Activated T-helper 2 cell treated with anti-CD3 and anti-CD28 coated beads, Interferon-gamma antibody, Interleukin-2, Interleukin-4, amounts not matched to agents 10 μg/mL and 5 μg/mL and 100 μg/mL, durations not matched to agents 14 hours and 24 hours and 36 hours (primary cell): ENCODE results near the gene GTPBP2. TPM values are rescaled to one million over a fixed set of nuclear protein-coding genes. Genes with fewer than 3 reads are reported as not detected.
A peak's percentile ranks its signal among the peaks of the same experiment; 100 is the strongest.
"Not testable (repeated sequence)": the region's sequence is repeated elsewhere in the genome, so short reads cannot be mapped to it uniquely, and the experiment has no call there.

Source experiments
- DNase-seq: peaks from one replicate; pipeline ENCODE4 v3.0.0; 2021; ENCODE audit warnings: low spot score
- H3K27ac Mint-ChIP-seq: one replicate; pipeline ENCODE4 v1.8.0; 2021; ENCODE audit warnings: mixed read lengths
- H3K27me3 Mint-ChIP-seq: one replicate; pipeline ENCODE4 v1.8.0; 2021; ENCODE audit warnings: low read depth, mixed read lengths
- H3K36me3 Mint-ChIP-seq: one replicate; pipeline ENCODE4 v1.8.0; 2021; ENCODE audit warnings: low read depth, mixed read lengths
- H3K4me1 Mint-ChIP-seq: one replicate; pipeline ENCODE4 v1.8.0; 2021; ENCODE audit warnings: low read depth, mixed read lengths
- H3K4me3 Mint-ChIP-seq: one replicate; pipeline ENCODE4 v1.8.0; 2021; ENCODE audit warnings: low read depth, mild to moderate bottlenecking, moderate library complexity, mixed read lengths
- H3K9me3 Mint-ChIP-seq: one replicate; pipeline ENCODE4 v1.8.0; 2021; ENCODE audit warnings: mixed read lengths
- intact Hi-C: fragments of 100-400 bp; cut with micrococcal nuclease; formaldehyde crosslinking; loops from one replicate; pipeline ENCODE4 v1.15.1; 2023
- total RNA-seq: library from RNA; stranded (reverse); gene quantifications from 2 replicates; pipeline ENCODE4 v1.2.3, GENCODE V29; 2022

The GTPBP2 gene
- total RNA-seq, 1 donor from 2014 or later = 71.7 TPM

DNA sequence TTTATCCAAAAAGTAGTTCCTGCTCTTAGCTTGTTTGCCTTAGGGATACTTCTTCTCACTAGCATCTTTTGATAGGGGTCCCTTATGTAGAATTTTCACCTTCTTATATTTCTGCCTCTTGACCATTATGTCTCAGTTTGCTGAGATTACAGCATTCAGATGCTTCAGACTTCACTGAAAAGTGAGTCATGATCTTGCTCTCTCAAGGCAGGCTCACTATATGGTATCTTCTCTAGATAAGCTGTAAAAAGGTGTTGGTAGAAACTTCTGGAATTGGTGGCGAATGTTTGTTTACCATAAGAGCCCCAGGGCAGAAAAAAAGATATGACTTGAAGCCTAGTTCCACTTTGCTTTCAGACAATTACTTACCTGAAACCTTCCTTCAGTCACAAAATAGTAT, 19.7 kb downstream of the GTPBP2 start:
- peaks cover 57% of the 10 kb centered on the region for H3K36me3 Mint-ChIP-seq
- intact Hi-C loops = no loop called here
- H3K4me1 Mint-ChIP-seq = peaks cover 4% of the 10 kb centered on the region
- H3K27ac Mint-ChIP-seq = no peak overlapping the region
- H3K27me3 Mint-ChIP-seq = no peaks in the 10 kb centered on the region
- H3K9me3 Mint-ChIP-seq = no peaks in the 10 kb centered on the region
- DNase-seq = no peak
- H3K4me3 Mint-ChIP-seq = no peak overlapping the region

DNA sequence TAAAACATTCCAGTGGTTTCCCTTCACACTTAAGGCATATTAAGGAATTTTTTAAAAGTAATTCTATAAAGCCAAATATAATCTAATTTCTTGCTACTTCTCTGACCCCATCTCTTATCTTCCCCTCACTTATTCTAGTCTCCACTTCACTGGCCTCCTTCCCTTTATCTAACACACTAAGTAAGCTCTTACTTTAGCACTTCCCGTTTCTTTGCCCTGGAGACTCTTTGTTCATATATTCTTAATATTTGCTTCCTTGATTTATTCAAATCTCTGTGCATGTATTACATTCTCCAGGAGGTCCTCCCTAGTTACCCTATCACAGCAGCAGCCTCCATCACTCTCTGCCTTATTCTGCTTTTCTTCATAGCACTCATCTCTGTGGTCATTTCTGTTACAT, 20.3 kb downstream of the GTPBP2 start:
- Mint-ChIP-seq H3K9me3 (no peaks in the 10 kb centered on the region), H3K4me1 (peaks cover 4% of the 10 kb centered on the region), H3K27me3 (no peaks in the 10 kb centered on the region), H3K27ac (no peak overlapping the region), H3K36me3 (peaks cover 58% of the 10 kb centered on the region), H3K4me3 (no peak overlapping the region)
- no peak for DNase-seq
- intact Hi-C loops = loop anchor here (1.0 kb wide), 1 partner anchor 470 kb away; no protein-coding TSS in a partner anchor

DNA sequence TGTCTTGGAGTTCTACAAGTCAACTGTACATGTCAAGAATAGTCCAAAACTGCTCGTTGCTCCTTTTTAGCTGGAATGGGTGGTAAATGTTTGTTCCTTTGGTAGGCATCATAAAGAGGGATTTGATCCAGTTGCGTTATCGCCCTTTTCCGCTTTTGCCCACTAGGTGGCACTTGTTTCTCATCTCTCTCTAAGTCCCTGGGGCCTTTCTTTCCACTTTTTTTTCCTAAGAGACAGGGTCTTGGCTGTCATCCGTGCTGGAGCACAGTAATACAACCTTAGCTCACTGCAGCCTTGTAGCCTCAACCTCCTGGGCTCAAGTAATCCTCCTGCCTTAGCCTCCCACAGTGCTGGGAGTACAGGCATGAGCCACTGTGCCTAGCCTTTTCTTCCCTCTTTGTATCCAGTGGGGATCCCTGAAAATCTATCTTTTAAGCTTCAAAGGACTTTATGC, 20.7 kb downstream of the GTPBP2 start:
- no peaks in the 10 kb centered on the region for H3K9me3 Mint-ChIP-seq
- intact Hi-C loops = loop anchor here (1.0 kb wide), 1 partner anchor 471 kb away; no protein-coding TSS in a partner anchor
- no peak overlapping the region for H3K27ac Mint-ChIP-seq
- H3K4me3 Mint-ChIP-seq = no peak overlapping the region
- DNase-seq = no peak
- peaks cover 4% of the 10 kb centered on the region for H3K4me1 Mint-ChIP-seq
- peaks cover 58% of the 10 kb centered on the region for H3K36me3 Mint-ChIP-seq
- H3K27me3 Mint-ChIP-seq = no peaks in the 10 kb centered on the region

DNA sequence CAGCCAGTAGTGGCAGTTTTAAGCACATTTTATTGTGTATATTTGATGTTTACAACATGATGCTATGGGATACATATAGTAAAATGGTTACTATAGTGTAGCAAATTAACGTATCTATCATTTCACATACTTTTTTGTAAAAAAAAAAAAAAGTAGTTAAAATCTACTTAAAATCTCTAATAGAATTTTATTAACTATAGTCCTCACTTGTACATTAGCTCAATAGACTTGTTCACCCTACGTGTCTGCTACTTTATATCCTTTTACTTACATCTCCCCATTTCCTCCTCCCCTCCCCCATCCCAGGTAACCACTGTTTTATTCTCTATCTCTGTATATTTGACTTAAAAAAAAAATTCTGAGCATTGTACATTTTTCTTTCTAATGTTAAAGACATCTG, 23.0 kb downstream of the GTPBP2 start:
- Mint-ChIP-seq H3K27me3 (no peaks in the 10 kb centered on the region), H3K9me3 (no peaks in the 10 kb centered on the region), H3K4me3 (no peak overlapping the region), H3K36me3 (peaks cover 63% of the 10 kb centered on the region), H3K27ac (no peak overlapping the region), H3K4me1 (peaks cover 4% of the 10 kb centered on the region)
- DNase-seq = no peak
- intact Hi-C loops = no loop called here

DNA sequence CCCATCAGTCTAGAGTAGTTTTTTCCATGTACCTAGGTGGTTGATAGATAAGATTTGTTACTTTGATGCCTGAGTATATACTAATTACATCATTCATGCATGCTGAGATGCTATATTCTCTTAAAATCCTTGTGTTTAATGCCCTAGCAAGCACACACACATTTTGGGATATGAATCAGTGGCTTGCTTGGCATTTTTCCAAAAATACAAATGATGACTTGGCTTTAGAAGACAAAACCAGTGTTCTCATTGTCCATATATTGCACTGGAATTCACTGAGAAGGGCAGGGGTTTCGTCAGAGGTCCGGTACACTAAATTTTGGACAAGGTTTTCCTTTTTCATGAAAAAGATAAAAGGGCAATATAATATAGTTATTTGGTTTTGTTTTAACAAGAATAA, 24.9 kb downstream of the GTPBP2 start:
- Mint-ChIP-seq H3K27me3 (no peaks in the 10 kb centered on the region), H3K9me3 (no peaks in the 10 kb centered on the region), H3K4me3 (no peak overlapping the region), H3K4me1 (peaks cover 2% of the 10 kb centered on the region), H3K36me3 (peaks cover 73% of the 10 kb centered on the region), H3K27ac (no peak overlapping the region)
- DNase-seq = no peak
- intact Hi-C loops = no loop called here

DNA sequence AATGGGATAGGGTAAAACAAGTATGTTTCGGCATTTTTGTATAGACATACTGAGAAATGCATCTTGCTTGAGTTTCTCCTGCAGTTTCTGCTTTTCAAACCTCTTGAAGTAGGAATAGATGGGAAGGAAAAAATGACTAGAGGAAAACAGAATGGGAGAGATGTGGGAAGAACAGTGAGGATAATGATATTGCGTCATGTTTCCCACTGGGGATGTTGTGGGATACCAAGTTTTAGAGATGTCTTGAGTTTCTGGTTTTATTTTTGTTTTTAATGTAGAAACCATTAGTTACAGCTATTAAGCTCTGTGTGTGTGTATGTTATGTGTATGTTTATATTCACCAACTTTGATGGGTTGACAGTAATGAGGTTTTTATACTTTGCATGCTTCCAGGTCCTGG, 28.5 kb downstream of the GTPBP2 start:
- Mint-ChIP-seq H3K4me1 (no peaks in the 10 kb centered on the region), H3K27ac (no peak overlapping the region), H3K9me3 (no peaks in the 10 kb centered on the region), H3K27me3 (no peaks in the 10 kb centered on the region), H3K4me3 (no peak overlapping the region), H3K36me3 (peaks cover 69% of the 10 kb centered on the region)
- intact Hi-C loops = no loop called here
- no peak for DNase-seq

DNA sequence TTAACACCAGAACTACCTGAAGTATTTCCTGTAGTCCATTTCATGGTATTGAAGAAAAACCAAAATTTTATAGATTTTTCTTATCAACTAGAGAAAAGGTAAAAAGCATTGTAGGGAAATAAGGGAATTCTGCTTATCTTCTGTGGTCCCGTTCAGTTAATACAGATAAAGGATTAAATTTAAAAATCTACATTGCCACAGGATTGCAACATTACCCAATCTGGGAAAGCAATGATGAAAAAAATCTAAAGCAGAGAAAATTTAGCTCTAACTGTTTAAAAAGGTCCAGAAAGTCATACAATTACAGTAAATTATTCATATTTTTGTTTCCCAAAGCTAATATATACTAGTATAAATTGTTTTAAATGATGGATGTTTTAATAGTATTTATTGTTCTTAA, 35.1 kb downstream of the GTPBP2 start:
- H3K27me3 Mint-ChIP-seq = no peaks in the 10 kb centered on the region
- H3K9me3 Mint-ChIP-seq = no peaks in the 10 kb centered on the region
- no peak overlapping the region for H3K27ac Mint-ChIP-seq
- no peak overlapping the region for H3K4me3 Mint-ChIP-seq
- peaks cover 2% of the 10 kb centered on the region for H3K4me1 Mint-ChIP-seq
- intact Hi-C loops = no loop called here
- DNase-seq = no peak
- H3K36me3 Mint-ChIP-seq = peaks cover 47% of the 10 kb centered on the region

DNA sequence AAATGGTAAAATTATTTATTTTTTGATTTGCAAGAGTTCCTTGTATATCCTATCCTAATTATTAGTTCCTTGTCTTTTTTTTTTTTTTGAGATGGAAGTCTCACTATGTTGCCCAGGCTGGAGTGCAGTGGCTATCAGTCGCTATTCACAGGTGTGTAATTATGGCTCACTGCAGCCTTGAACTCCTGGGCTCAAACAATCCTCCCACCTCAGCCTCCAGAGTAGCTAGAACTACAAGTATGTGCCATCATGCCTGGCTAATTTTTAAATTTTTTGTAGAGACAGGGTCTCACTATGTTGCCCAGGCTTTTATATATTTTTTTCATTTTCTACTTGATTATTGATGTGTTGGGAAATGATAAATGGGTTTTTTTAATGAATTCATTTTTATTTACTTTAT, 39.5 kb downstream of the GTPBP2 start:
- H3K27ac Mint-ChIP-seq, H3K9me3 Mint-ChIP-seq, H3K4me3 Mint-ChIP-seq, DNase-seq, H3K27me3 Mint-ChIP-seq, intact Hi-C loops: not testable (repeated sequence)
- peaks cover 66% of the 10 kb centered on the region for H3K36me3 Mint-ChIP-seq
- H3K4me1 Mint-ChIP-seq = peaks cover 13% of the 10 kb centered on the region

DNA sequence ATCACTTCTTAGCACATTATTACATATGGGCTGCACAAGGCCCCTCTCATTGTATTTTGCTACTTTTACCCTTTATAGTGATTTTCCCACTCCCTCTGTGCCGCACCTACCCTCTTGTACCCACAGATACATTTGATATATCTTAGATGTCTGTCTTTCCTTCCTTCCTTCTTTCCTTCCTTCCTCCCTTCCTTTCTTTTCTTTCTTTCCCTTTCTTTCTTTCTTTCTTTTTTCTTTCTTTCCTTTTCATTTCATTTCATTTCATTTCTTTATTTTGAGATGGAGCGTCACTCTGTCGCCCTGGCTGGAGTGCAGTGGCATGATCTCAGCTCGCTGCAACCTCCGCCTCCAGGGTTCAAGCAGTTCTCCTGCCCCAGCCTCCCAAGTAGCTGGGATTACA, 40.9 kb downstream of the GTPBP2 start:
- DNase-seq = no peak
- Mint-ChIP-seq H3K9me3 (no peaks in the 10 kb centered on the region), H3K27ac (no peak overlapping the region), H3K4me1 (peaks cover 26% of the 10 kb centered on the region), H3K4me3 (no peak overlapping the region), H3K36me3 (peaks cover 77% of the 10 kb centered on the region), H3K27me3 (no peaks in the 10 kb centered on the region)
- intact Hi-C loops = no loop called here

DNA sequence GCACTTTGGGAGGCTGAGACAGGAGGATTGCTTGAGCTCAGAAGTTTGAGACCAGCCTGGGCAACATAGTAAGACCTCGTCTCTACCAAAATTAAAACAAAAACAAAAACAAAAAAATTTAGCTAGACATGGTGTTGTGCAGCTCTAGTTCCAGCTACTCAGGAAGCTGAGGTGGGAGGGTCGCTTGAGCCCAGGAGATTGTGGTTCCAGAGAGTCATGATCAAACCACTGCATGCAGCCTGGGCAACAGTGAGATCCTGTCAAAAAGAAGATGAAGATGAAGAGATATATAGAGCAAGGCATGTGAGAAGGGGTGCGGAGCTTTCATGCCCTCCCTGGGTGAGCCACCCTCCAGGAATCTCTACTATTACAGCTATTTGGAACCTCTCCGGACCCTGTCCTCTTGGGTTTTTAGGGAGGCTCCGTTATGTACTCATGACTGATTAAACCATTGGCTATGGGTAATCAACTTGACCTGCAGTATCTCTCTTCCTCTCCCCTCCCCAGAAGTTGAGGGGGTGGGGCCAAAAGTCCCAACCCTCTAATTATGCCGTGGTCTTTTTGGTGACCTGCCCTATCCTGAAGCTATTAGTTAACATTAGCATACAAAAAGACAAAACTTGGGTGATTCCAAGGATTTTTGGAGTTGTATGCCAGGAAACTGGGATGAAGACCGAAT, 44.0 kb downstream of the GTPBP2 start:
- intact Hi-C loops = no loop called here
- H3K27ac Mint-ChIP-seq = peak overlapping the region; percentile 71

DNA sequence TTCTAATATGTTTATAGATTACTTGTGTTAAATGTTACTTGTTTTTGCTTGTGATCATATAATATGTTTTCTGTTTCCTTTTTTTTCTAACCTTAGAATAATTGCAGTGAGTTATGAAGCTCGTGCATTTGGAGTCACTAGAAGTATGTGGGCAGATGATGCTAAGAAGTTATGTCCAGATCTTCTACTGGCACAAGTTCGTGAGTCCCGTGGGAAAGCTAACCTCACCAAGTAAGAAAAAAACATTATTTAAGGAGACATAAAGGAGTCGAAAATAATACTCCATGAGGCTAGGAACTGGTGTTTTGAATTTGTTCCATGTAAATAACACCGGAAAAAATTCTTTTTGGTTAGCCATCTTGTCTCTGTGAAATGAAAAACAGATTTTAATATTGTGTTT, 46.2 kb downstream of the GTPBP2 start:
- Mint-ChIP-seq H3K27me3 (no peaks in the 10 kb centered on the region), H3K4me1 (peaks cover 44% of the 10 kb centered on the region), H3K27ac (no peak overlapping the region), H3K9me3 (no peaks in the 10 kb centered on the region), H3K36me3 (peaks cover 74% of the 10 kb centered on the region), H3K4me3 (no peak overlapping the region)
- DNase-seq = no peak
- intact Hi-C loops = no loop called here

More for the DNA sequence above, 44.0 kb downstream of the GTPBP2 start:
- DNase-seq = peak; percentile 58
- peaks cover 30% of the 10 kb centered on the region for H3K4me1 Mint-ChIP-seq
- peaks cover 73% of the 10 kb centered on the region for H3K36me3 Mint-ChIP-seq
- H3K9me3 Mint-ChIP-seq = no peaks in the 10 kb centered on the region
- no peaks in the 10 kb centered on the region for H3K27me3 Mint-ChIP-seq
- peak overlapping the region; percentile 28 for H3K4me3 Mint-ChIP-seq

DNA sequence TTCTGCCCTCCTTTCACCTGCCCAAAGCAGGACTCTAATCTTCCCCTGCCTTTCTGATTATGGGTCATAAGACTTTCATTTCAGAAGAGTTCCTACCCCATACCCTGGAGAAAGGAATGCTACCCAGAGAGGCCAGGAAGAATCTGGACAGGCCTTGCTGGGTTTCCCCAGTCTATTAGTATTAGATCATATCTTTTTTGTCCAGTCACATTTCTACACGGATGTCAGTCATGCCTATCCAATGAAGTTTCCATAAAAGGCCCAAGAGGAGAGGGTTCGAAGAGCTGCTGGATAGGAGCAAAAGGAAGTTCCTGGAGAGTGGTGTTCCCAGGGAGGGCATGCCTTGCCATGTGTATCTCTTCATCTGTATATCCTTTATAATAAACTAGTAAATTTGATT, 49.9 kb downstream of the GTPBP2 start:
- H3K27ac Mint-ChIP-seq = peak overlapping the region; percentile 58
- H3K9me3 Mint-ChIP-seq = no peaks in the 10 kb centered on the region
- no peak for DNase-seq
- peak overlapping the region; percentile 67 for H3K4me3 Mint-ChIP-seq
- H3K27me3 Mint-ChIP-seq = no peaks in the 10 kb centered on the region
- H3K4me1 Mint-ChIP-seq = peaks cover 38% of the 10 kb centered on the region
- intact Hi-C loops = no loop called here
- H3K36me3 Mint-ChIP-seq = peaks cover 52% of the 10 kb centered on the region

DNA sequence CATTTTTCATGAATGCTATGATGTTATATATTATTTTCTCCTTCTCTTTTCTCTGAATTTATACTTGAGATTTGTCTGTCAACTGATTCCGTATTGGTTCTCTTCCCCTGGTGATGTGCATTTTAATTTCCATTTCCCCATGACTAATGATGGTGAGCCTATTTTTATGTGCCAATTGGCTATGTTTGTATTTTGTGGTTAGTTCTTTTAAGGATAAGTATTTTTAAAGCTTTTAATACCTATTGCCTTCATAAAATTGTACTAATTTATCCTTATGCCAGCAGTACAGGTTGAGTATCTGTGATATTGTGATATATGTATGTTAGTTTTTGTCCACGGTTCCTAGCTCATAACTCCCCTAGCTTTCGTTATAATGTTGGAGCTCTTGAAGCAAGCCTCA, 50.3 kb downstream of the GTPBP2 start:
- Mint-ChIP-seq H3K4me1 (peaks cover 34% of the 10 kb centered on the region), H3K27me3 (no peaks in the 10 kb centered on the region), H3K36me3 (peaks cover 48% of the 10 kb centered on the region), H3K9me3 (no peaks in the 10 kb centered on the region), H3K4me3 (peak overlapping the region; percentile 67), H3K27ac (peak overlapping the region; percentile 58)
- no peak for DNase-seq
- intact Hi-C loops = no loop called here
